HG03439 (cell line): Measurements from ENCODE around the gene LRR1.
"Not testable (repeated sequence)": the region's sequence is repeated elsewhere in the genome, so short reads cannot be mapped to it uniquely, and the experiment has no call there.

ENCODE experiments used
- ATAC-seq: cut with Tn5 transposase; IDR thresholded peaks from one replicate; pipeline ENCODE4 v1.9.1; 2021; ENCODE audit warnings: mild to moderate bottlenecking, moderate library complexity; ENCODE audit not compliant: unreplicated experiment

Gene LRR1

DNA sequence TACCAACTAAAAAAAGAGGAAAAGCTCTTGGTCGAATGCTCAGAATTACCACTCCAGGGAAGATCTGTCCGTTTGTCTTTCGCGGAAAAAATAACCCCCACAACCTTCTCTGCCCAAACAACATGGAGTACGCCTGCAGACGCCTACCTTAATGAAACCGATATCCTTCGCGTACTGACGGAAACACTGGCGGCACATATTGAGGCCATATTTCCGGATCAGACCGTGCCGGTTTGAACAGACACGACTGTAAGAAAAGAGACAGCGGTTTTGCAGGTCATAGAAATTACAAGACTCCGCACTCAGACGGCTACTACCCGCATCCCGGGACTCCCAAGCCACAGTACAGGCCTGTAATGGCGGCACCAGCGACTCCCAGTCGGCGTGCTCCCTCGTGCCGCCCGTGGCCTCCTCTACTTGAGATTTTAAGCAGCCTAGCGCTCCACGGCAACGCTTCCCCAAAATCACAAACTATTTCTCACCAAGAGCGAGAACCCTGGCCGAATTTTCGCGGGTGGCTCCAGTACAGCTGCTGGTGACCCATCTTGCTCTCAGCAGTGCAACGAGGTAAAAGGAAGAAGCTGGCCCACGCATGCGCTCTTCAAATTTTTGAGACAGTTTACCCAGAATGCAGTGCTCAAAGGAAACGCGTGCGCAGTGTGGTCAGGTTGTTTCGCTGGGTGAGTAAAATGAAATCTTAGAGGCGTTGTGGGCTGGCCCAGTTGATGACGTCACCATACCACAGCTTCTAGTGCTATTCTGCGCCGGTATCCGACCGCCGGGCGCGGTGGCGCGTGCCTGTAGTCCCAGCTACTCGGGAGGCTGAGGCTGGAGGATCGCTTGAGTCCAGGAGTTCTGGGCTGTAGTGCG lies 12.7 kb upstream of the LRR1 start, which contains the start of gene RPS29:
TSS of gene RPS29 (minus strand) at position 578 of the 870 bp plus-strand sequence. CDS start at position 544, 34 bp downstream.
- ATAC-seq, result peak; percentile 92

DNA sequence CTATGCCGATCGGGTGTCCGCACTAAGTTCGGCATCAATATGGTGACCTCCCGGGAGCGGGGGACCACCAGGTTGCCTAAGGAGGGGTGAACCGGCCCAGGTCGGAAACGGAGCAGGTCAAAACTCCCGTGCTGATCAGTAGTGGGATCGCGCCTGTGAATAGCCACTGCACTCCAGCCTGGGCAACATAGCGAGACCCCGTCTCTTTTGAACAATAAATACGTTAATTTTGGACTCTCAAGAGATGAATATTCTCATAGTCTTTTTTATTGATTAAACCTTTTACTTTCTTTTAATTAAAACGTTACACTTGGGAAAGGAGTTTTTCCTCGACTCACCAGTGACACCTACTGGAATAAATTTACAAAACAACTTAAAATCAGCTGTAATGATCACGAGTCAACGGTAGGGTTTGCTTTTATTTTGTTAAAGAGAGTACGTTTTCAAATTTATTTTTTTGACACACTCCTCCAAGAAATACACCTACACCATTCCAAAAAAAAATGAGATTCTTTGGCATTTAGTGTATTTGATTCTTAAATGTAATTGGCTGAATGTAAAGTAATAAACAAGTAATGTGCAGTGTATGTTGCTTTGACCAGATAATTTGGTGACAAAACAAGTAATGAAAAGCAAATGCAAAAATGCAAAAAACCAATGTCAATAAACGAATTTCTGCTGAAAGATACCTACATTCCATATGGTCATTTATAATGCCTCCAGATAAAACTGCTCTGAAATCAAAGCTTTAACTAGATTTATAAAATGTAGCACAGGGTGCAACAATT lies 11.9 kb upstream of the LRR1 start:
- ATAC-seq, result peak; percentile 53

DNA sequence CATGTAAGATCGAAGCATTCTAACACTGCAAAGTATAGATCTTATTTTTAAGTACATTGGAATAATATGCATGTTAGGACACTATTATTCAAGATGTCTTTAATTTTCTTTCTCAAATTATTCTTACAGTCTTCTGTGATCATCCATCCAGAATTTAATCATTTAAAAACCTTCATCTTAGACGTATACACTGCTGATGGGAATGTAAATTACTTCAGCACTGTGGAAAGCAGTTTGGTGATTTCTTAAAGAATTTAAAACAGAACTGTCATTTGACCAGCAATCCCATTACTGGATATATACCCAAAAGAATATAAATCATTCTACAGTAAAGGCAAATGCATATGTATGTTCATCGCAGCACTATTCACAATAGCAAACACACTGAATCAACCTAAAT lies 9.4 kb upstream of the LRR1 start:
- ATAC-seq, result no peak

DNA sequence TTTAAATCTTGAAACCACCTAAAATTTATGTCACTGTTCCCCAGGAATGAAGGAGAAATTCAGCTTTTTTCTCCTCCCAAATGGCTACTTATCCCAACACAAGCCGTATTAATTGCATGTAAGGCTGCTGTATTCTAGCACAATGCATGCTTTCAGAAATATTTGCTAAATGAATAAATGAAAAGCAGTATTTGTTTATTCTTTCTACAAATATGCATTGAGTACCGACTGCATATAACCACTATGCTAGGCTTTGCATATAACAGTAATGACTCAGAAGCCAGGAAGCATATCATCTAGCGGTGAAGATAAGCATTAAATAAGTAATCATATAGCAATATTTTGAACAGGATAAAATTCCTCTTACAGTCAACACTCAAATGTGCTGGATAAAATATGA lies 5.7 kb upstream of the LRR1 start:
- no peak for ATAC-seq

DNA sequence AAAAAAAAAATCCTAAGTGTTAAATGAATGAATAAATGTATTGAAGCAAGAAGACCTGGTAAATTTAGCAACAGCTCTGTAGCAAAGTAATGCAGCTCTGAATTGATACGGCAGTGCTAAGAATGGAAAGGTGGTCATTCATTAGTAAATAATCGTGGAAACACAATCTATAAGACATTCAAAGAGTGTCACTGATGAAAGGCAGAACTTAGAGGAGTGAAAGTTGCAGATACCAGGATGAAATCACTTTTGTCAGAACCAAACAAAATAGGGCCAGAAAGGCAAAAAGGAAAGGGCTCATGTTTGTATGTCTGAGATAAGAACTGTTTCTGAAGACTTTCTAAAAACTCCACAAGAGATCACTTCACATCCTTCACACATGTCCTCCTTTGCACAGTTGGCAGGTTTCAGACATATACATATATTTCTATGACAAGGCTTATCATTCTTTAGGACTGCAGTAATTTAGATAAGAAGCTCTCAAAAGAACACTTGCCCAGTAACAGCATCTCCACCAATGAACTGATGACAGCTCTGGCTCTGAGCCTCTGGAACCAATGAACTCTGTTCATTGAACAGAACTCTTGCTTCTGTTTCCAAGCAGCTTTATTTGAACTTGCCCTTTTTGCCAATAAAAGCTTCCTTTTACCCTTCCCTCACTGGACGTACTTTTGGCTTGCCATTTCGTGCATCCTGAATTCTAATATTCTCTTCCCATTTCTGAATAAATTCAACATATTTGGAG lies 4.2 kb upstream of the LRR1 start:
- peak; percentile 24 for ATAC-seq

DNA sequence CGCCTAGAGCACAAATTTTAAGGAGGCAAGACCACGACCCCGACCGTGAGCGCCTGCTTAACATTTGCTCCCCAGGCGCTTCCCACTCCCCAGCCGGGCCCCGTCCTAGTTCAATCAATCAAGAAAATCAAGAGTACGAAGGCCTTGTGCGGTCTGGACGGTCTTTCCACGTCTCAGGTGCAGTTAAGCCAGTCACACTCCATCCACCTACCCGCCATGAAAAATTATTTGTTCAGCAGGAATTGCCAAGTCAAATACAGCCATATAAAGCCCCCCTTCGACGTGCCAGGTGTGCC lies 603 bp upstream of the LRR1 start:
- ATAC-seq, result no peak

DNA sequence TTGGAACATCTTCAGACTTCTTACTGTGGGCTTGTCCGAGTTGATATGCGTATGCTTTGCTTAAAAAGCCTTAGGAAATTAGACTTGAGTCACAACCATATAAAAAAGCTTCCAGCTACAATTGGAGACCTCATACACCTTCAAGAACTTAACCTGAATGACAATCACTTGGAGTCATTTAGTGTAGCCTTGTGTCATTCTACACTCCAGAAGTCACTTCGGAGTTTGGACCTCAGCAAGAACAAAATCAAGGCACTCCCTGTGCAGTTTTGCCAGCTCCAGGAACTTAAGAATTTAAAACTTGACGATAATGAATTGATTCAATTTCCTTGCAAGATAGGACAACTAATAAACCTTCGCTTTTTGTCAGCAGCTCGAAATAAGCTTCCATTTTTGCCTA lies 8.8 kb downstream of the LRR1 start:
- no peak for ATAC-seq

DNA sequence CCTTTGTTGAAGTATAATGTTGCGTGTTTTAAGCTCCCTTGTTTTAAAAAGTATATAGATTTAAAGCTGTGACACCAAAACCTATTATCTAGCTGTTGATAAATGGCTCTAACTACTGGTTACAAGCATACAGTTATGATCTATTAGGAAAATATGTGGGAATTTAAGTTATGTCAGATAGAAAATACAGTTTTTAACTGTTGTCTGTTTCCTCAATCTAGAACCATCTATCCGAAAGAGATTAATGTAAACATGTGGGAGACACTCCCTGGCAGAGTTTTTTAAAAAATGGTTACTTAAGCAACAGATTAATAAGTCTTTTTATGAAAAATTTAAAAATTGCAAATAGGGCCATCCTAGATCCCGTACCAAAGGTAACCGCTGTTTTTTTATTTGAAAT lies 13.5 kb downstream of the LRR1 start:
- no peak for ATAC-seq

DNA sequence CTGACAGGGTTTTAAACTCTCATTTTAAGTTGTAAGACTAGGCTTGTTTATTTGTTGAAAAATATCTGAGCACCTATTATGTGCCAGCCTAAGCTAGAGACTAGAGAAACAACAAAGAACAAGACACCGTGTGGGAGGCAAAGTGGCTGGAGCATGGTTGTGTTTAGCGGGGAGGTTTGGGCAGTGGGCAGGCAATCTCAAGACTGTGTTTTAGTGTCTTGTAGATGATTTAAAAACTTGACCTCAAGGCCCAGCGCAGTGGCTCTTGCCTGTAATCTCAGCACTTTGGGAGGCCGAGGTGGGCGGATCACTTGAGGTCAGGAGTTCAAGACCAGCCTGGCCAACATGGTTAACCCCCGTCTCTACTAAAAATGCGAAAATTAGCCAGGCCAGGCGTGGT lies 13.9 kb downstream of the LRR1 start:
- ATAC-seq, result no peak

DNA sequence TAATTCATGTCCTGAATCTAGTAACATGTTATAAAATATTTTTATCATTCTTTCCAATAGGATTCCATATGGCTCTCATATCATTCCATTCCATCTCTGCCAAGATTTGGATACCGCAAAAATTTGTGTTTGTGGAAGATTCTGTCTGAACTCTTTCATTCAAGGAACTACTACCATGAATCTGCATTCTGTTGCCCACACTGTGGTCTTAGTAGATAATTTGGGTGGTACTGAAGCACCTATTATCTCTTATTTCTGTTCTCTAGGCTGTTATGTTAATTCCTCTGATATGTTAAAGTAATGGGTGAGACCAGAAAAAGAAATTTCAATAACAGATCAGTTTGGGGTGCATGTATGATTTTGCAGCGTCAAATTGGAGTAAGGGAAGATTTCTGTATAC lies 15.5 kb downstream of the LRR1 start:
- no peak for ATAC-seq

DNA sequence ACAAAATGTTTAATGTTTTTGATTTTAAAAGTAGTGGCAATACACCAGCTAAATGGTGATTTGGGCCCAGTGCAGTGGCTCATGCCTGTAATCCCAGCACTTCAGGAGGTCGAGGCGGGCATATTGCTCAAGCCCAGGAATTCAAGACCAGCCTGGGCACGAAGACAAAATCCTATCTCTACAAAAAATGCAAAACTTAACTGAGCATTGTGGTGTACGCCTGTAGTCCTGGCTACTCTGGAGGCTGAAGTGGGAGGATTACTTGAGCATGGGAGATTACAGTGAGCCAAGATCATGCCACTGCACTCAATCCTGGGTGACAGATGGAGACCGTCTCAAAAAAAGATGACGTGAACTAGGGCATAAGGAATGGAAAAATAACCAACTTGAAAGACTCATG lies 17.0 kb downstream of the LRR1 start:
- ATAC-seq, result no peak

DNA sequence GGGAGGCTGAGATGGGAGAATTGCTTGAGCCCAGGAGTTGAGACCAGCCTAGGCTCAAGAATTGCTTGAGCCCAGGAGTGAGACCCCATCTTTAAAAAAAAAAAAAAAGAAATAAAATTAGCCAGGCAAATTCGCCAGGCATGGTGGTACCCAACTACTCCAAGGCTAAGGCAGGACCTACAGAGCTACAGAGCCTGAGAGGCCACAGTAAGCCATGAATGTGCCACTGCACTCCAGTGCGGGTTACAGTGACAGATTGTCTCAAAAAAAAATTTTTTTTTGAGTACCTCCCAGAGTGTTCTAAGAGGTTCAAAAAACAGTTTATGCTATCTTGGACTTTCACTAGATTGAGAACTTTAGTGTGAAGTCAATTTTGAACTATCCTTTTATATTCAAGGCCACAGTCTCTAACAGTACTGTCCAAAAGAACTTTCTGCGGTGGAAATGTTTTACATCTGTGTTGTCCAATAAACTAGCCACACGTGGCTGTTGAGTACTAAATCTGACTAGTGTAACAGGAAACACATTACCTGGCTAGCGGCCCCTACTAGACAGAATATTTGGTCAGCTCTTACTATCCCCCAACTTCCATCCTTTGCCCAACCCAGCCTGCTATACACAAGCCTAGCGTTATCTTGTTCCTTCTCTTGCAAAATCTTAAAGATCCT lies 19.2 kb downstream of the LRR1 start:
- no peak for ATAC-seq

DNA sequence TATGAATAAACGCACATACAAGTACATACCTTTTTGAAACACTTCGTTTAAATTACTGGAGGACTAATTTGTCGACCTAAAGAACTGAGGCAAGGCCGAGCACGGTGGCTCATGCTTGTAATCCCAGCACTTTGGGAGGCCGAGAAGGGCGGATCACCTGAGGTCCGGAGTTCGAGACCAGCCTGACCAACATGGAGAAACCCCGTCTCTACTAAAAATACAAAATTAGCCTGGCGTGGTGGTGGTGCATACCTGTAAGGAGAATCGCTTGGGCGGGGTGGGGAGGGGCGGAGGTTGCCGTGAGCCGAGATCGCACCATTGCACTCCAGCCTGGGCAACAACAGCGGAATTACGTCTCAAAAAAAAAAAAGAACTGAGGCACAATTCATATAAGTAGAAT lies 20.5 kb downstream of the LRR1 start:
- ATAC-seq, result not testable (repeated sequence)

DNA sequence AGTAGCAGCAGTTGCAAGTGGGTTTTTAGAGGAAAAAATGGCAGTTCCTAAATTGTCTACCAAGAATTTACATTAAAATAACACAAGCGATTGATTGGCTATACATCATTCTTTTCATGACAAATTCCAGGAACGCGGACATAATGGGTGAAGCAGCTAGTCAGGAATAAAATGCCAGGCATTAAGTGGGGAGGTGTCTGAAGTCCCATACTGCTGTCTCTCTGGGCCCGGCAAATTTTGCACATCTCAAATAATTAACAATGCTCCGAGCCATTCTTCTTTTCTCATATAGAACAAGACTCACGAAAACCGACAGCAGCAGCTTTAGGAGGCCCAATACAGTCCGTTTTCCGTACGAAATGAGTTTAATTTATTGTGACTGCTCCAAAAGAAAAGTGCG lies 21.0 kb downstream of the LRR1 start:
- ATAC-seq, result no peak

DNA sequence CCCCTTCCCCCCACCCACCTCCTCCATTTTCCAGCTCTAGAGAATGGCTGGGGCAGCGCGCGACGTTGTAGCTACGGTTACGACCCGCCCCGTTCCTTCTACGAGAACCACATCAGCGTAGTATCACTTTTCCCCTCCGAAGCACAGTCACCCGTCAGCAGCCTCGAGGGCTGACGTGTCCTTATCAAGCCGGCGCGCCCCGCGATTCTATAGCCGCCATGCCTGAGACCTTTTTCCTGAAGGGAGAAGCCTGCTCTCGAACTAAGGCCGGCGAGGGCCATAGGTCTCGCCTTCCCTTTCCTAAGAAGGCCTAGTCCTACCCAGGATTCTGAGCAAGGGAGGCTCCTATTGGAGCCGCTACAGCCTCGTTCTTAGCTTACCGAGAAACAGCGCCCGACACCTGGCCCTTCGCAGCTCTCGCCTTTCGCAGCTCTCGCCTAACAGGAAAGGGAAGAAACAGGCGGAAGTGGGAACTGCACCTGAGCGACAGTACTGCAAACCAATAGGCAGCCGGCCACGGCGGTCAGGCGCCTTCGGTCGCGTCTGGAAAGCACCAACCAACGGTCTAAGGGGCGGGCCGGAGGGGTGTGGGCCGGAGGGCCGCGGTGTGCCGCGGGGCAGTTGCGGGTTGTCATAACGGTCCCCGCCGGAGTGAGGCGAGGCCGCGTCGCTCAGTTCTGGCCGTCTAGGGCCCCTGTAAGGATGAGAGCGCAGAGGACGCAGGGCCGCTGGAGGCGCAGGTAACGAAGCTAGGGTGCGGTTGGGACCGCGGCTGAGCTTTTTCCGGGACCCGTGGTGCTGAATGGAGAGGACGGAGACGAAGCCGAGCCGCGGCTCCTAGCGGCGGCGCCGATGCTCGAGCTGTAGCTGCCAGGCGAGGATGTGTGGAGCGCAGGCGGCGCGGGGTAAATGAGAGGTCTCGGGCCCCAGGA lies 21.7 kb downstream of the LRR1 start, which contains the start of the genes MGAT2 and RPL36AL:
TSS of gene MGAT2 (plus strand) at position 618 of the 932 bp plus-strand sequence. CDS start 470 bp downstream, outside the sequence.
TSS of gene RPL36AL (minus strand) at position 445 of the 932 bp plus-strand sequence. CDS start 1,522 bp downstream, outside the sequence.
- ATAC-seq, result peak; percentile 89

DNA sequence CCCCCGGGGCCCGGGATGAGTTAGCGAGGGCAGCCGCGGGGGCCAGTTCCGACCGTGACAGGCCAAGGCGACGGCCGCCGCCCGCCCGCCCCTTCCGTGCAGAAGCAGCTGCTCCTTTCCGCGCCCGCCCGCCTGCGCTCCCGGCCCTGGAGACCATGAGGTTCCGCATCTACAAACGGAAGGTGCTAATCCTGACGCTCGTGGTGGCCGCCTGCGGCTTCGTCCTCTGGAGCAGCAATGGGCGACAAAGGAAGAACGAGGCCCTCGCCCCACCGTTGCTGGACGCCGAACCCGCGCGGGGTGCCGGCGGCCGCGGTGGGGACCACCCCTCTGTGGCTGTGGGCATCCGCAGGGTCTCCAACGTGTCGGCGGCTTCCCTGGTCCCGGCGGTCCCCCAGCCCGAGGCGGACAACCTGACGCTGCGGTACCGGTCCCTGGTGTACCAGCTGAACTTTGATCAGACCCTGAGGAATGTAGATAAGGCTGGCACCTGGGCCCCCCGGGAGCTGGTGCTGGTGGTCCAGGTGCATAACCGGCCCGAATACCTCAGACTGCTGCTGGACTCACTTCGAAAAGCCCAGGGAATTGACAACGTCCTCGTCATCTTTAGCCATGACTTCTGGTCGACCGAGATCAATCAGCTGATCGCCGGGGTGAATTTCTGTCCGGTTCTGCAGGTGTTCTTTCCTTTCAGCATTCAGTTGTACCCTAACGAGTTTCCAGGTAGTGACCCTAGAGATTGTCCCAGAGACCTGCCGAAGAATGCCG lies 22.6 kb downstream of the LRR1 start:
- peak; percentile 13 for ATAC-seq

DNA sequence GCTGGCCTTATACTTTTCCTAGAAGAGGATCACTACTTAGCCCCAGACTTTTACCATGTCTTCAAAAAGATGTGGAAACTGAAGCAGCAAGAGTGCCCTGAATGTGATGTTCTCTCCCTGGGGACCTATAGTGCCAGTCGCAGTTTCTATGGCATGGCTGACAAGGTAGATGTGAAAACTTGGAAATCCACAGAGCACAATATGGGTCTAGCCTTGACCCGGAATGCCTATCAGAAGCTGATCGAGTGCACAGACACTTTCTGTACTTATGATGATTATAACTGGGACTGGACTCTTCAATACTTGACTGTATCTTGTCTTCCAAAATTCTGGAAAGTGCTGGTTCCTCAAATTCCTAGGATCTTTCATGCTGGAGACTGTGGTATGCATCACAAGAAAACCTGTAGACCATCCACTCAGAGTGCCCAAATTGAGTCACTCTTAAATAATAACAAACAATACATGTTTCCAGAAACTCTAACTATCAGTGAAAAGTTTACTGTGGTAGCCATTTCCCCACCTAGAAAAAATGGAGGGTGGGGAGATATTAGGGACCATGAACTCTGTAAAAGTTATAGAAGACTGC lies 23.4 kb downstream of the LRR1 start:
- ATAC-seq, result no peak

DNA sequence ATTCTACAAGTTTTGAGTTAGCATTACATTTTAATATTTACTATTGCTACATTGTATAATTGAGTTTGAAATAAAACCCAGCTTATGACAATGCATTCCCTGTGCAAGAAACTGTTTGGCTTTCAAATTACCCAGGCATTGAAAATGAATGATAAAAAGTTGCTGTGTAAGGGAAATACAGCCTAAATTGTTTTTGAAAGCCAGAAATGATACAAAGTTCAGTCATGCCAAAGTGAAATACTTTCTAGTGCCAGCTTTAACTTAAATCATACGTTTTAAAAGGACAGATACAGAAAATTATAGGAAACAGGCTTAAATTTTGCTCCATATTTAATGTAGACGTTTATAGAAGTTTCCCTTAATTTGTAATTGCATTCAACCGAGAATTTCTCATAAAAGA lies 24.6 kb downstream of the LRR1 start:
- no peak for ATAC-seq
